Uterus (tissue), 2 donors: ENCODE results near the gene SPNS2.

Experiments used
- CTCF ChIP-seq, 4 experiments: fragments of 200-600 bp in 2 of 4; fragments of 450-650 bp in 2 of 4; sonication (generic) in 2 of 4; IDR thresholded peaks; one replicate each; pipeline ENCODE4 v1.5.1; 2016 to 2019; ENCODE audit warnings: antibody characterized with exemption in 4 of 4, mild to moderate bottlenecking in 2 of 4, moderate library complexity in 1 of 4
- POLR2A ChIP-seq, 2 donors: fragments of 450-650 bp; IDR thresholded peaks; one replicate each; pipeline ENCODE4 v1.6.1; 2016; ENCODE audit warnings: antibody characterized with exemption in 2 of 2, mild to moderate bottlenecking in 1 of 2, moderate library complexity in 1 of 2

GRCh38 chr17:4529533-4530152 is 31.0 kb downstream of the SPNS2 start:
- no peak for TF ChIP-seq CTCF (IDR thresholded peaks at IDR 0.05)
- no peak for TF ChIP-seq POLR2A (IDR thresholded peaks at IDR 0.05)
